Right lobe of liver (tissue), 4 donors: ENCODE data around the gene LRCH1.

Source experiments
- POLR2A ChIP-seq: fragments of 450-650 bp; IDR thresholded peaks from one replicate; pipeline ENCODE4 v1.6.1; 2017; ENCODE audit warnings: antibody characterized with exemption, mild to moderate bottlenecking
- TF ChIP-seq, protein P1 (sequence below), 4 donors: fragments of 200-600 bp in 3 of 4; fragments of 450-650 bp in 1 of 4; IDR thresholded peaks; one replicate each; pipeline versions ENCODE4 v1.5.1 to v1.8.0; 2016 to 2022; ENCODE audit warnings: antibody characterized with exemption in 4 of 4, mild to moderate bottlenecking in 2 of 4
- donor health status: DM: no; HTN: no; CAD: no.
- donor health status: DM: no; HTN: no; CAD: no.
- donor health status: DM: no; HTN: yes; CAD: no.

GRCh38 chr13:46562152-46562551 is 9.2 kb downstream of the LRCH1 start:
- TF ChIP-seq, protein P1, sequence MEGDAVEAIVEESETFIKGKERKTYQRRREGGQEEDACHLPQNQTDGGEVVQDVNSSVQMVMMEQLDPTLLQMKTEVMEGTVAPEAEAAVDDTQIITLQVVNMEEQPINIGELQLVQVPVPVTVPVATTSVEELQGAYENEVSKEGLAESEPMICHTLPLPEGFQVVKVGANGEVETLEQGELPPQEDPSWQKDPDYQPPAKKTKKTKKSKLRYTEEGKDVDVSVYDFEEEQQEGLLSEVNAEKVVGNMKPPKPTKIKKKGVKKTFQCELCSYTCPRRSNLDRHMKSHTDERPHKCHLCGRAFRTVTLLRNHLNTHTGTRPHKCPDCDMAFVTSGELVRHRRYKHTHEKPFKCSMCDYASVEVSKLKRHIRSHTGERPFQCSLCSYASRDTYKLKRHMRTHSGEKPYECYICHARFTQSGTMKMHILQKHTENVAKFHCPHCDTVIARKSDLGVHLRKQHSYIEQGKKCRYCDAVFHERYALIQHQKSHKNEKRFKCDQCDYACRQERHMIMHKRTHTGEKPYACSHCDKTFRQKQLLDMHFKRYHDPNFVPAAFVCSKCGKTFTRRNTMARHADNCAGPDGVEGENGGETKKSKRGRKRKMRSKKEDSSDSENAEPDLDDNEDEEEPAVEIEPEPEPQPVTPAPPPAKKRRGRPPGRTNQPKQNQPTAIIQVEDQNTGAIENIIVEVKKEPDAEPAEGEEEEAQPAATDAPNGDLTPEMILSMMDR (IDR thresholded peaks at IDR 0.05): no peak
- no peak for TF ChIP-seq POLR2A
